Right lobe of liver (tissue), 4 donors: ENCODE data around the gene CTDSP2.

Source experiments
- POLR2A ChIP-seq: fragments of 450-650 bp; IDR thresholded peaks from one replicate; pipeline ENCODE4 v1.6.1; 2017; ENCODE audit warnings: antibody characterized with exemption, mild to moderate bottlenecking
- TF ChIP-seq, protein P1 (sequence below), 4 donors: fragments of 200-600 bp in 3 of 4; fragments of 450-650 bp in 1 of 4; IDR thresholded peaks; one replicate each; pipeline versions ENCODE4 v1.5.1 to v1.8.0; 2016 to 2022; ENCODE audit warnings: antibody characterized with exemption in 4 of 4, mild to moderate bottlenecking in 2 of 4
- donor health status: DM: no; HTN: no; CAD: no.
- donor health status: DM: no; HTN: no; CAD: no.
- donor health status: DM: no; HTN: yes; CAD: no.

DNA sequence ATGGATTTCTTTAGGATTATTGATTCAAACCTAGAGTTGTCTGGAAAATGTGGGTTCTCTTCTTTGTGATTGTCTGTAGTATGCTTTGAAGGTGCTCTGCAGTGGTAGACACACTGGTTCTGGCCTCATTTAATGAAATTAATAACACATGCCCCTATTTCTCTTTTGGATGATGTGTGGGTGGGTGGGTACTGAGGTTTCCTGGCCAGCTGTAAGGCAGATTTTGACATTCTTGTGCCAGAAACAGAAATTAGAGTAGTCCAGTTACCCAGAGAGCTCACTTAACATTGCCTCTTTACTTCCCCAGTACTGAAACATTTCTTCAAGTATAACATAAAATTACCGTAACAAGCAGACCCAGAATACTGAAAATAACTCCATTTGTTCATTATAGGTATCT is 49.5 kb downstream of the CTDSP2 start:
- TF ChIP-seq POLR2A: no peak
- TF ChIP-seq, protein P1, sequence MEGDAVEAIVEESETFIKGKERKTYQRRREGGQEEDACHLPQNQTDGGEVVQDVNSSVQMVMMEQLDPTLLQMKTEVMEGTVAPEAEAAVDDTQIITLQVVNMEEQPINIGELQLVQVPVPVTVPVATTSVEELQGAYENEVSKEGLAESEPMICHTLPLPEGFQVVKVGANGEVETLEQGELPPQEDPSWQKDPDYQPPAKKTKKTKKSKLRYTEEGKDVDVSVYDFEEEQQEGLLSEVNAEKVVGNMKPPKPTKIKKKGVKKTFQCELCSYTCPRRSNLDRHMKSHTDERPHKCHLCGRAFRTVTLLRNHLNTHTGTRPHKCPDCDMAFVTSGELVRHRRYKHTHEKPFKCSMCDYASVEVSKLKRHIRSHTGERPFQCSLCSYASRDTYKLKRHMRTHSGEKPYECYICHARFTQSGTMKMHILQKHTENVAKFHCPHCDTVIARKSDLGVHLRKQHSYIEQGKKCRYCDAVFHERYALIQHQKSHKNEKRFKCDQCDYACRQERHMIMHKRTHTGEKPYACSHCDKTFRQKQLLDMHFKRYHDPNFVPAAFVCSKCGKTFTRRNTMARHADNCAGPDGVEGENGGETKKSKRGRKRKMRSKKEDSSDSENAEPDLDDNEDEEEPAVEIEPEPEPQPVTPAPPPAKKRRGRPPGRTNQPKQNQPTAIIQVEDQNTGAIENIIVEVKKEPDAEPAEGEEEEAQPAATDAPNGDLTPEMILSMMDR (IDR thresholded peaks at IDR 0.05): no peak
